Activated B cell treated with CpG ODN at 0.5 μM for 24 hours (primary cell): ENCODE measurements around the gene MAP3K1. TPM values are rescaled to one million over a fixed set of nuclear protein-coding genes. Genes with fewer than 3 reads are reported as not detected.
A peak's percentile ranks its signal among the peaks of the same experiment; 100 is the strongest.

Experiments used
- ATAC-seq: fragments of 200-7000 bp; cut with Tn5 transposase; one replicate; pipeline ENCODE4 v1.10.0; 2021; ENCODE audit warnings: low read depth, mild to moderate bottlenecking, moderate library complexity
- CTCF ChIA-PET: fragments of 350-600 bp; sonication (Branson Sonifier 250); formaldehyde crosslinking; loops from one replicate; lab custom pipeline; 2021; ENCODE audit warnings: antibody characterized with exemption; lab: Charles Lee
- POLR2A ChIA-PET: fragments of 350-600 bp; sonication (Branson Sonifier 250); formaldehyde crosslinking; loops from one replicate; lab custom pipeline; 2021; ENCODE audit warnings: antibody characterized with exemption; lab: Charles Lee
- DNase-seq: peaks from one replicate; pipeline ENCODE4 v3.0.0; 2022
- H3K27ac Mint-ChIP-seq: one replicate; pipeline ENCODE4 v1.8.0; 2020; ENCODE audit warnings: mixed read lengths
- H3K27me3 Mint-ChIP-seq: one replicate; pipeline ENCODE4 v1.8.0; 2021; ENCODE audit warnings: mixed read lengths
- H3K36me3 Mint-ChIP-seq: one replicate; pipeline ENCODE4 v1.8.0; 2021; ENCODE audit warnings: low read depth, mixed read lengths
- H3K4me1 Mint-ChIP-seq: one replicate; pipeline ENCODE4 v1.8.0; 2021; ENCODE audit warnings: mixed read lengths
- H3K4me3 Mint-ChIP-seq: one replicate; pipeline ENCODE4 v1.8.0; 2020; ENCODE audit warnings: mild to moderate bottlenecking, mixed read lengths
- H3K9me3 Mint-ChIP-seq: one replicate; pipeline ENCODE4 v1.8.0; 2020; ENCODE audit warnings: mixed read lengths
- intact Hi-C: fragments of 100-400 bp; cut with micrococcal nuclease; formaldehyde crosslinking; loops from one replicate; pipeline ENCODE4 v1.15.1; 2024
- total RNA-seq: library from RNA; stranded (reverse); gene quantifications from 2 replicates; pipeline ENCODE4 v1.2.3, GENCODE V29; 2022
- TF ChIP-seq, protein P1 (sequence below): fragments of 200-600 bp; IDR thresholded peaks from one replicate; pipeline ENCODE4 v1.8.0; 2022; ENCODE audit warnings: antibody characterized with exemption, mild to moderate bottlenecking

Gene MAP3K1
- total RNA-seq, 1 donor from 2014 or later = 102 TPM

DNA sequence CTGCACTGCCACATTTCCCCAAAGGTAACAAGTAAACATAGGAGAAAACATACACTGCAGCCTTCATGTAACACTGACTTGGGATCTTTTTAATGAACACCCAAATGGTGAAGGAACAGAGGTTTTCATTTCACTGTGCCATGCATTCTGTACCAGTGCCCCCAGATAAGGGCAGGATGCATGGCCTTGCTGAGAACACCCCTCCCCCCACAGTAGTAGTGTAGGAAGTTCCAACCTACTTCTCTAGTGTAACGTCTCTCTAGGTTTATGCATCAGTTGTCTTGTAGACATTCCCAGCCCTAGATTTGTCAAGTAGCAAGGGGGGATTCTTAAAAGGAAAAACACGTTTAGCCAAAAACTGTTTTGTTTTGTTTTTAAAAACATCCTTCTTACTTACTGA lies 29.9 kb downstream of the MAP3K1 start:
- intact Hi-C loops = loop anchor here (1.0 kb wide), 1 partner anchor 8 kb away; no protein-coding TSS in a partner anchor
- TF ChIP-seq, protein P1, sequence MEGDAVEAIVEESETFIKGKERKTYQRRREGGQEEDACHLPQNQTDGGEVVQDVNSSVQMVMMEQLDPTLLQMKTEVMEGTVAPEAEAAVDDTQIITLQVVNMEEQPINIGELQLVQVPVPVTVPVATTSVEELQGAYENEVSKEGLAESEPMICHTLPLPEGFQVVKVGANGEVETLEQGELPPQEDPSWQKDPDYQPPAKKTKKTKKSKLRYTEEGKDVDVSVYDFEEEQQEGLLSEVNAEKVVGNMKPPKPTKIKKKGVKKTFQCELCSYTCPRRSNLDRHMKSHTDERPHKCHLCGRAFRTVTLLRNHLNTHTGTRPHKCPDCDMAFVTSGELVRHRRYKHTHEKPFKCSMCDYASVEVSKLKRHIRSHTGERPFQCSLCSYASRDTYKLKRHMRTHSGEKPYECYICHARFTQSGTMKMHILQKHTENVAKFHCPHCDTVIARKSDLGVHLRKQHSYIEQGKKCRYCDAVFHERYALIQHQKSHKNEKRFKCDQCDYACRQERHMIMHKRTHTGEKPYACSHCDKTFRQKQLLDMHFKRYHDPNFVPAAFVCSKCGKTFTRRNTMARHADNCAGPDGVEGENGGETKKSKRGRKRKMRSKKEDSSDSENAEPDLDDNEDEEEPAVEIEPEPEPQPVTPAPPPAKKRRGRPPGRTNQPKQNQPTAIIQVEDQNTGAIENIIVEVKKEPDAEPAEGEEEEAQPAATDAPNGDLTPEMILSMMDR = no peak
- Mint-ChIP-seq H3K4me3 (peak overlapping the region; percentile 32), H3K4me1 (peaks cover 97% of the 10 kb centered on the region), H3K27ac (peak overlapping the region; percentile 69), H3K36me3 (peaks cover 41% of the 10 kb centered on the region), H3K9me3 (no peaks in the 10 kb centered on the region), H3K27me3 (no peaks in the 10 kb centered on the region)
- ChIA-PET POLR2A (no interaction called here), CTCF (interaction anchor here (0.6 to 0.9 kb wide), 2 partner anchors 11 to 228 kb away, joined by 3 read pairs; no protein-coding TSS in a partner anchor)
- ATAC-seq (peak; percentile 52), DNase-seq (no peak)

DNA sequence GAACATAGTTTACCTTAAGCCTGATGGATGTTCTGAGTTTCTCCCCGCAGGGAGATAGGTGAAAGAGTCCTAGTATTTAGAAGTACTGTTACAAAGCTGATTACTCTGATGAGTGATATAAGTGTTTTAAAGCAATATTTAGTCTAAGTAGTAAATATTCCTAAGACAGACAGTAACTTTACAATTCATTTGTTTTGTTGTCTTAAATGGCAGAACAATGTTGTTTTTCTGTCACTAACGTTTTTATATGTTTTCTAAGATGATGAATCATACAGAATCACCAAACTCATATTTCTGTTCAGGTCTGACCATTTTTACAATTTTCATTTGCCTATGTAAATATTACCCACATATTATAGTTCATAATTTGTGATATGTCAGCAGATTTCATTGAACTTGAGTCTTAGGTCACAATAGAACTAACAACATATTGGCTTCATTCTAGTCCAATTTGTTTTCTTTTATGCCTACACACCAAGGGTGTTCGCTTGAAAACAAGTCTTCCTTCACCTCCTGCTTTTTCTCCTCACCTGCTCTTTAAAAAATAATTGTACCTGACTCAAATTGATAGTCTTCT lies 30.6 kb downstream of the MAP3K1 start:
- POLR2A ChIA-PET = no interaction called here
- peaks cover 98% of the 10 kb centered on the region for H3K4me1 Mint-ChIP-seq
- H3K27me3 Mint-ChIP-seq = no peaks in the 10 kb centered on the region
- intact Hi-C loops = loop anchor here (1.0 kb wide), 1 partner anchor 7 kb away; no protein-coding TSS in a partner anchor
- CTCF ChIA-PET = no interaction called here
- peak overlapping the region; percentile 69 for H3K27ac Mint-ChIP-seq
- TF ChIP-seq, protein P1 = no peak
- H3K9me3 Mint-ChIP-seq = no peaks in the 10 kb centered on the region
- ATAC-seq (no peak), DNase-seq (no peak)
- peaks cover 39% of the 10 kb centered on the region for H3K36me3 Mint-ChIP-seq
- peak overlapping the region; percentile 32 for H3K4me3 Mint-ChIP-seq

DNA sequence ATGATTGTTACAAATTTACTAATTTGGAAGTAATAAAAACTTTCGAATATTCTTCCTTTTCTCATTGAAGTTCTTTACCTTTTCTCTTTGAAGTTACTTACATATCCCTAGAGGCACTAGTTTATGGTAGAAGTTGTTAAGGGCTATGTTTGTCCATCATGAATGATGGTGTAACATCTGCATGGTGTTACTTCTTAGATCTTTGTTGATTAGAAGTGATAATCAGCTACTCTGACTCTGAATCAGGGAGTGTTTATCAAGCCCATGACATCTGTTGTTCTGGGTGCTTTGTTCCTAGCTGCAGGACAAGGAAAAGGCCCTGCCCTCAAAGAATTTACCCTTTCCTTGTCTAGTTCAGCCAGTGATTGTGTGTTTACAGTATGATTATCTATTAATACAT lies 32.9 kb downstream of the MAP3K1 start:
- no peaks in the 10 kb centered on the region for H3K9me3 Mint-ChIP-seq
- POLR2A ChIA-PET = no interaction called here
- H3K4me1 Mint-ChIP-seq = peaks cover 96% of the 10 kb centered on the region
- ATAC-seq (no peak), DNase-seq (no peak)
- no peaks in the 10 kb centered on the region for H3K27me3 Mint-ChIP-seq
- H3K27ac Mint-ChIP-seq = peak overlapping the region; percentile 50
- intact Hi-C loops = no loop called here
- H3K36me3 Mint-ChIP-seq = peaks cover 32% of the 10 kb centered on the region
- TF ChIP-seq, protein P1 = no peak
- no peak overlapping the region for H3K4me3 Mint-ChIP-seq
- CTCF ChIA-PET = no interaction called here

DNA sequence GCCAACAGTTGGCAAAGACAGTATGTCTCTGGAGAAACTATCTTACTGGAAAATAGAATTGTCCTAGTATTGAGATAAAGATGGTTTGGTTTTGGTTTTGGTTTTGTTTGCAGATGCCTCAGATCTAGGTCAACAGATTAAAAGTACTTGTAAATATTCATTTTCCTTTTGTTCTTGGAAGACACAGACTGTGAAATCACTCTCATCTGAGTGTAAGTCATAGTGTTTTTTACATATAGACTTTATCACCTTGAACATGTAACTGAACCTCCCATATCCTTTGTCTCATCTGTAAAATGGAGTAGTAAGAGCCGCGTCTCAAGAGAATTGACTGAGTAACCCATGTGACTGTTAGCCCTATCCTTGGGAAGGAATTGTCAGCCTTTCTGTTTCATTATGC lies 34.3 kb downstream of the MAP3K1 start:
- peaks cover 96% of the 10 kb centered on the region for H3K4me1 Mint-ChIP-seq
- no peak for DNase-seq
- no peaks in the 10 kb centered on the region for H3K27me3 Mint-ChIP-seq
- H3K9me3 Mint-ChIP-seq = no peaks in the 10 kb centered on the region
- H3K27ac Mint-ChIP-seq = peak overlapping the region; percentile 3
- CTCF ChIA-PET = no interaction called here
- intact Hi-C loops = loop anchor here (5.0 kb wide), 1 partner anchor 912 kb away; no protein-coding TSS in a partner anchor
- ATAC-seq = no peak
- TF ChIP-seq, protein P1 = no peak
- POLR2A ChIA-PET = no interaction called here
- H3K36me3 Mint-ChIP-seq = peaks cover 25% of the 10 kb centered on the region
- H3K4me3 Mint-ChIP-seq = no peak overlapping the region

DNA sequence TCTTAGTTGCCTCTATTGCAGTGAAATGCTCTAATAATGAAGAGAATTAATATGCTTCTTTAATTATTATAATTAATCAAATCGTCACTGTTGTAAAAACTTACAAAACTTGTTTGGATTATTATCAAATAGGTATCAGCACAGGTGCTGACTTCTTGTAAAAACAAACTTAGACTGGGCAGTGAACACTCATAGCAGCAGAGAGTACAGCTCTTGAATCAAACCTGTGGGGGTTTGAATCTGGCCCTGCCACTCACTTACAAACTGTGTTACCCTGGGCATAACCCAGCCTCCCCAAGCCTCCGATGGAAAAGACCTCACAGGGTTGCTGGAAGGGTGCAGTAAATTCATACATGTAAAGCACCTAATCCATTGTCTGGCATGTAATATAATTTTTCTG lies 35.1 kb downstream of the MAP3K1 start:
- peaks cover 96% of the 10 kb centered on the region for H3K4me1 Mint-ChIP-seq
- H3K27ac Mint-ChIP-seq = no peak overlapping the region
- CTCF ChIA-PET = no interaction called here
- H3K9me3 Mint-ChIP-seq = no peaks in the 10 kb centered on the region
- TF ChIP-seq, protein P1 = no peak
- peaks cover 22% of the 10 kb centered on the region for H3K36me3 Mint-ChIP-seq
- no peak for DNase-seq
- intact Hi-C loops = loop anchor here (5.0 kb wide), 1 partner anchor 913 kb away; no protein-coding TSS in a partner anchor
- POLR2A ChIA-PET = no interaction called here
- no peak overlapping the region for H3K4me3 Mint-ChIP-seq
- no peak for ATAC-seq
- H3K27me3 Mint-ChIP-seq = no peaks in the 10 kb centered on the region
